Transverse colon (tissue), 4 donors: ENCODE measurements around the gene TEKT5. TPM values are rescaled to one million over a fixed set of nuclear protein-coding genes. Genes with fewer than 3 reads are reported as not detected.
A peak's percentile ranks its signal among the peaks of the same experiment; 100 is the strongest.
"Not testable (repeated sequence)": the region's sequence is repeated elsewhere in the genome, so short reads cannot be mapped to it uniquely, and the experiment has no call there.

Source experiments
- DNase-seq: peaks from one replicate; pipeline ENCODE4 v3.0.0-alpha.2; 2019
- H3K27ac ChIP-seq, 4 donors: fragments of 200-600 bp; sonication (generic); 2 replicates each; pipeline ENCODE4 v1.5.1; 2016 to 2018; ENCODE audit warnings: inconsistent platforms in 4 of 4
- H3K27me3 ChIP-seq: fragments of 200-600 bp; sonication (generic); 2 replicates; pipeline ENCODE4 v1.5.1; 2017; ENCODE audit warnings: inconsistent platforms
- H3K36me3 ChIP-seq, 4 donors: fragments of 200-600 bp; sonication (generic); 2 replicates each; pipeline ENCODE4 v1.5.1; 2017 to 2019; ENCODE audit warnings: inconsistent platforms in 4 of 4
- H3K4me1 ChIP-seq, 4 donors: fragments of 200-600 bp; sonication (generic); 2 replicates each; pipeline ENCODE4 v1.5.1; 2017 to 2020; ENCODE audit warnings: inconsistent platforms in 4 of 4
- H3K4me3 ChIP-seq, 4 donors: fragments of 200-600 bp; sonication (generic); 1 replicate in 1 of 4; 2 replicates in 3 of 4; pipeline versions ENCODE4 v1.5.1 to v1.6.1; 2017 to 2019; ENCODE audit warnings: inconsistent platforms in 4 of 4
- H3K9me3 ChIP-seq, 2 donors: fragments of 200-600 bp; sonication (generic); 2 replicates each; pipeline ENCODE4 v1.5.1; 2017 to 2019; ENCODE audit warnings: inconsistent platforms in 2 of 2
- CTCF ChIP-seq, 5 experiments: fragments of 200-600 bp in 3 of 5; fragments of 450-650 bp in 2 of 5; sonication (generic) in 3 of 5; IDR thresholded peaks; 1 replicate in 2 of 5; 2 replicates in 3 of 5; pipeline ENCODE4 v1.5.1; 2016 to 2017; ENCODE audit warnings: antibody characterized with exemption in 5 of 5, inconsistent platforms in 3 of 5, mild to moderate bottlenecking in 2 of 5, moderate library complexity in 1 of 5
- EP300 ChIP-seq: sonication (generic); formaldehyde crosslinking; IDR thresholded peaks from one replicate; pipeline ENCODE4 v1.6.1; 2017; ENCODE audit warnings: antibody characterized with exemption, low read depth
- POLR2A ChIP-seq: fragments of 450-650 bp; IDR thresholded peaks from one replicate; pipeline ENCODE4 v1.6.1; 2016; ENCODE audit warnings: antibody characterized with exemption, mild to moderate bottlenecking, moderate library complexity
- POLR2AphosphoS5 ChIP-seq, 3 donors: sonication (generic); formaldehyde crosslinking; IDR thresholded peaks; one replicate each; pipeline ENCODE4 v1.6.1; 2016; ENCODE audit warnings: antibody characterized with exemption in 3 of 3
- WGBS, 2 donors: methylation state at CpG; one replicate each; pipeline ENCODE4 v1.1.5; 2018; ENCODE audit warnings: low coverage in 1 of 2; 5-methylcytosine and 5-hydroxymethylcytosine counted together
- in situ Hi-C, 4 donors: fragments of 200-750 bp; cut with MboI; loops; one replicate each; pipeline versions ENCODE4 v1.15.0 to v1.15.1; 2017; ENCODE audit warnings: low sequenced_read_pairs in 3 of 4, low pct_ligation_motif_present in 1 of 4, low pct_unique_long_range_greater_than_20kb in 1 of 4
- intact Hi-C: fragments of 100-400 bp; cut with DNase I; formaldehyde crosslinking; loops from one replicate; pipeline ENCODE4 v1.15.1; 2023; ENCODE audit warnings: low total_unique reads
- total RNA-seq, 4 donors: library from RNA; depleted of rRNA; stranded (reverse); fragments of >200 nt; gene quantifications; one replicate each; pipeline ENCODE4 v1.1.0, GENCODE V29; 2016

Gene TEKT5
- total RNA-seq, 4 donors from 2014 or later, result 2.5 TPM; not detected in 3

GRCh38 chr16:10654592-10655414, 39.9 kb downstream of the TEKT5 start:
- Histone ChIP-seq H3K4me3 (no peak overlapping the region), H3K4me1 (peaks cover 0 to 6% (median 4%) of the 10 kb centered on the region in 4 donors), H3K27ac (peak overlapping the region in 1 of 4 donors; percentile 33), H3K27me3 (no peaks in the 10 kb centered on the region), H3K36me3 (no peaks in the 10 kb centered on the region), H3K9me3 (no peaks in the 10 kb centered on the region)
- DNase-seq, result no peak
- WGBS, 2 donors, result 69 to 71% methylated on average over 6 to 8 of the region's 8 CpGs
- in situ Hi-C loops, result no loop called here
- TF ChIP-seq CTCF (IDR thresholded peaks at IDR 0.05) (no peak), POLR2A (no peak), POLR2AphosphoS5 (IDR thresholded peaks at IDR 0.05) (no peak), EP300 (no peak)
- intact Hi-C loops, result no loop called here

GRCh38 chr16:10652730-10653590, 41.8 kb downstream of the TEKT5 start:
- TF ChIP-seq POLR2A (peak; percentile 32), EP300 (no peak), POLR2AphosphoS5 (IDR thresholded peaks at IDR 0.05) (peak in 2 of 3 donors; percentile 22 to 36), CTCF (IDR thresholded peaks at IDR 0.05) (no peak)
- Histone ChIP-seq H3K27me3 (no peaks in the 10 kb centered on the region), H3K27ac (peak overlapping the region; percentile 30 to 81 (median 62)), H3K36me3 (no peaks in the 10 kb centered on the region), H3K9me3 (no peaks in the 10 kb centered on the region), H3K4me1 (peaks cover 0 to 13% (median 8%) of the 10 kb centered on the region in 4 donors), H3K4me3 (no peak overlapping the region)
- 41% methylated on average over 7 of the region's 8 CpGs; no CpG with 5 or more reads in 1 of the 2 donors for WGBS, 2 donors
- intact Hi-C loops (no loop called here), in situ Hi-C loops (no loop called here)
- peak; percentile 80 for DNase-seq

GRCh38 chr16:10649098-10649497, 45.6 kb downstream of the TEKT5 start:
- H3K27ac ChIP-seq, in situ Hi-C loops, H3K9me3 ChIP-seq, H3K27me3 ChIP-seq, intact Hi-C loops, H3K4me3 ChIP-seq, DNase-seq, H3K36me3 ChIP-seq: not testable (repeated sequence)
- H3K4me1 ChIP-seq, result peaks cover 0 to 33% (median 23%) of the 10 kb centered on the region in 4 donors
- 100% methylated on average over 1 of the region's 1 CpG; no CpG with 5 or more reads in 1 of the 2 donors for WGBS, 2 donors

GRCh38 chr16:10647721-10648296, 46.9 kb downstream of the TEKT5 start:
- TF ChIP-seq POLR2A (no peak), EP300 (no peak), POLR2AphosphoS5 (IDR thresholded peaks at IDR 0.05) (no peak)
- DNase-seq, result no peak
- peak overlapping the region in 2 of 4 donors; percentile 64 to 74 for H3K27ac ChIP-seq
- in situ Hi-C loops, result no loop called here
- H3K9me3 ChIP-seq, result no peaks in the 10 kb centered on the region
- 67 to 80% methylated on average over 2 to 4 of the region's 4 CpGs for WGBS, 2 donors
- H3K4me3 ChIP-seq, result no peak overlapping the region
- H3K27me3 ChIP-seq, result no peaks in the 10 kb centered on the region
- intact Hi-C loops, result no loop called here
- H3K36me3 ChIP-seq, result no peaks in the 10 kb centered on the region
- peaks cover 0 to 33% (median 21%) of the 10 kb centered on the region in 4 donors for H3K4me1 ChIP-seq
